ENCODE measurements around the gene INPP5A. TPM values are rescaled to one million over a fixed set of nuclear protein-coding genes. Genes with fewer than 3 reads are reported as not detected.

INPP5A gene
- total RNA-seq, 1 donor: 36.8 TPM

DNA sequence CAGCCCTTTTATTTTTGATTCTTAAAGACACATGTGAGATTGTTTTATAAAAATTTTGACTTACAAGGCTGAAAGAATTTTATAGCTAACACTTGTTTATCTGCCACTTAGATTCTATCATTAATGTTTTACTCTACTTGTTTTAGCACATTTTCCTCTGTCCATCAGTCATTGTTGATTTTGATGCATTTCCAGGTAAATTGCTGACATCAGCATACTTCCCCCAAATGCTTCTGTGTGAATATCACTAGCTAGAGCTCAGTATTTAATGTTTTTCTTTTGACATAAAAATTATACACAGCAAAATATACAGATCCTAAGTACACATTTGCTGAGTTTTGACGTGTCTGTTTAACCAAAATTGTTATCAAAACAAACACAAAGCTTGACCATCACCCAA lies 43.0 kb downstream of the INPP5A start:
- H3K4me3 ChIP-seq (ENCODE audit: low read depth, low read length): no peak overlapping the region
- no peak for DNase-seq (ENCODE audit: low read depth)
- TF ChIP-seq, protein P1, sequence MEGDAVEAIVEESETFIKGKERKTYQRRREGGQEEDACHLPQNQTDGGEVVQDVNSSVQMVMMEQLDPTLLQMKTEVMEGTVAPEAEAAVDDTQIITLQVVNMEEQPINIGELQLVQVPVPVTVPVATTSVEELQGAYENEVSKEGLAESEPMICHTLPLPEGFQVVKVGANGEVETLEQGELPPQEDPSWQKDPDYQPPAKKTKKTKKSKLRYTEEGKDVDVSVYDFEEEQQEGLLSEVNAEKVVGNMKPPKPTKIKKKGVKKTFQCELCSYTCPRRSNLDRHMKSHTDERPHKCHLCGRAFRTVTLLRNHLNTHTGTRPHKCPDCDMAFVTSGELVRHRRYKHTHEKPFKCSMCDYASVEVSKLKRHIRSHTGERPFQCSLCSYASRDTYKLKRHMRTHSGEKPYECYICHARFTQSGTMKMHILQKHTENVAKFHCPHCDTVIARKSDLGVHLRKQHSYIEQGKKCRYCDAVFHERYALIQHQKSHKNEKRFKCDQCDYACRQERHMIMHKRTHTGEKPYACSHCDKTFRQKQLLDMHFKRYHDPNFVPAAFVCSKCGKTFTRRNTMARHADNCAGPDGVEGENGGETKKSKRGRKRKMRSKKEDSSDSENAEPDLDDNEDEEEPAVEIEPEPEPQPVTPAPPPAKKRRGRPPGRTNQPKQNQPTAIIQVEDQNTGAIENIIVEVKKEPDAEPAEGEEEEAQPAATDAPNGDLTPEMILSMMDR (IDR thresholded peaks at IDR 0.05; ENCODE audit: insufficient read depth, low read length): no peak

DNA sequence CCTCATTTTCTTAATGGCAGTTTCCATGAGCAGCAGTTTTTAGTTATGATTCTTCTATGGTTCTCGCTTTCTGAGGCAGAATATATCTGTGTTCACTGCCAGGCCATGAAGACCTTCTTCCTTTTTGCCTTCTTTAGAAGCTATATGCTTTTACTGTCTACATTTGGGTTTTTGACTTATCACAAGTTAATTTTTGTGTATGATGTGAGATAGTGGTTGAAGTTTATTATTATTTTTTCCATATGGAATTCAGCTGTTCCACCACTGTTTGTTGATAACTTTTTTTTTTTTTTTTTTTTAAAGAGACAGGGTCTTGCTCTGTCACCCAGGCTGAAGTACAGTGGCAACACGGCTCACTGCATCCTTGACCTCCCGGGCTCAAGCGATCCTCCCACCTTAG lies 44.5 kb downstream of the INPP5A start:
- no peak for DNase-seq (ENCODE audit: low read depth)
- TF ChIP-seq, protein P1 (IDR thresholded peaks at IDR 0.05; ENCODE audit: insufficient read depth, low read length): no peak
- no peak overlapping the region for H3K4me3 ChIP-seq (ENCODE audit: low read depth, low read length)

DNA sequence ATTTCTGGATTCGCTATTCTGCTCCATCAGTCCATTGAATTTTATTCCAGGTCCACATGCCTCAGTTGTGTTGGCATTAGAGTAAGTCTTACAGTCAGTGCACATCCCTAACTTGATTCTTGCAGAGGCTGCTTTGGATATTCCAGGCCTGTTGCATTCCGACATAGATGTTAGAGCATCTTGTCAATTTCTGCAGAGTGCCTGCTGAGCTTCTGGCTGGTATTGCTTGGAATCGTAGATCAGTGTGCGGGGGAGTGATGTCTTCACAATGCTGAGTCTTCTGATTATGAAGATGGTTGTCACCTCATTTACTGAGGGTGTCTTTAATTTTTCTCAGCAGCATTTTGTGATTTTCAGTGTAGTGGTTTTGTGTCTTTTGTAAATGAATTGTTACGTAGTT lies 45.2 kb downstream of the INPP5A start:
- no peak overlapping the region for H3K4me3 ChIP-seq (ENCODE audit: low read depth, low read length)
- no peak for DNase-seq (ENCODE audit: low read depth)
- TF ChIP-seq, protein P1 (IDR thresholded peaks at IDR 0.05; ENCODE audit: insufficient read depth, low read length): no peak

DNA sequence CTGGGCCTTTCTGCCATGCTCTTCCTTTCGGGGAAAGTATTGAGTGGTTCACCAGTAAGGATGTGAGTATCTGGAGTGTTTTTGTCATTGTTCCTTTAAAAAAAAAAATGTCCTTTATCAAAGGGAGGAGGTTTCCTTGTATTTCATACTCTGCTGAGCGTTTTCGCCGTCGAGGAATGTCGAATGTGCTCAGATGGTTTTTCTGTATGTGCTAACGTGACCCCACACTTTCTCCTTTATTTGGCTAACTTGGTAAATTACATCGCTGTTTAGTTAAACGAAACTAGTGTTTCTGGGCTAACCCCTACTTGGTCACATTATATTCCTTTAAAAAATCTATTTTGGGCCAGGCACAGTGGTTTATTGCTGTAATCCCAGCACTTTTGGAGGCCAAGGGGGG lies 45.9 kb downstream of the INPP5A start:
- TF ChIP-seq, protein P1 (IDR thresholded peaks at IDR 0.05; ENCODE audit: insufficient read depth, low read length): no peak
- DNase-seq (ENCODE audit: low read depth): no peak
- H3K4me3 ChIP-seq (ENCODE audit: low read depth, low read length): no peak overlapping the region

DNA sequence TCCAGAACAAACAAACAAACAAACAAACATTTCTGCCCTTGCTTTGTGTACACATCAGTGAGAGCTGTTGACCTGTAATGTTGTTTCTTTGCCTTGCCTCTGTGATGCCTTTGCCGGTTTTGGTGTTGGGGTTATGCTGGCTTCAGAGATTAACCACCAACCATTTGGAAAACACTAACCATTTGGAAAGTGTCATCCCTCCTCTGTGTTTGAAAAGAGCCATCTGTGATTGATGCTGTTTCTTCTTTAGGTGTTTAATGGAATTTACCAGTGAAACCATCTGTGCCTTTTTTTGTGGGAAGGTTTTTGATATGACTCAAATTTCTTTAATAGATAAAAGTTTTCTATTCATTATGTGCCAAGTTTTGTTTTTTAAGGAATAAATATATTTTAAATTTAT lies 46.5 kb downstream of the INPP5A start:
- H3K4me3 ChIP-seq (ENCODE audit: low read depth, low read length): no peak overlapping the region
- TF ChIP-seq, protein P1 (IDR thresholded peaks at IDR 0.05; ENCODE audit: insufficient read depth, low read length): no peak
- no peak for DNase-seq (ENCODE audit: low read depth)

DNA sequence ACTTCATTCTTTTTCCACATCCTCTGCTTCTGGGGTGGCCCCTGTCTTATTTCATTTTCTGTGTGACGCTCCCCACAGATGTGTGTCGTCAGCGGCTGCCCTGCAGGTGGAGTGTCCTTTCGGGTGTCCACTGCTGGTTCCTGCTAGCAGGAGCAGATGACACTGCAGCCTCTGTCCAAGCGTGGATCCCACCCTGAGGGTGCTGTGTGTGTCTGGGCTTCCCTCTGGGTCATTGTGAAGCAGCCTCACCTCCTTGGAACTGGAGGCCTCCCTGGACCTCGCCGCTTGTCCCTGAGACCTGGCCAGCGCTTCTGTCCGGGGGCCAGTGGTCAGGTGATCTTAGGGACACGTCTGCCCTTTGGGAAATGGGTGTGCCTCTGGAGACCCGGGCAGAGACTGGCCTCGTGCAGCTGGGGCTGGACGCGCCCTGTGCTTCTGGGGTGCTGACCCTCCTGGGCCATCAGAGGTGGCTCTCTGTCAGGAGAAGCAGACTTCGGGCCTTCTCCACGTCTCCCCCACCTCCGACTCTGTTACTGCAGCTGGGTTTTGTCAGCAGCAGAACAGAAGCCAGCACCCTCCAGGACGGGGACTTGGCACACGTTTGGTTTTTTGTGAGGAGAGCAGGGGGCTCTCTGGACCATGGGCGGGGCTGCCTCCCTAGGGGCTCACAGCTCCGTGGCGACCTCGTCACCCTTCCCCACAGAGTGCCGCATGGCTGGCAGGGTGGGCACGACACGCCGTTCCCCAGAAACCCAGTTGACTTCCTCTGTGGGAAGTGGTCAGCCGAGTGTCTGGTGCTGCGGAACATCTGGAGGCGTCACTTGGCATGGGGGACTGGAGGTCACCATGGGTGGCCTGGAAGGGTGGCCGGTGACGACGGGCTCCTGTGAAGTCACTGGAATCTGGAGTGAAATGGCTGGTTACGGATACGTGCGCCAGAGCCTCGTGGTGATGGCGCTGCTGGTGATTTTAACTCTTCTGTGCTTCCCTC lies 48.4 kb downstream of the INPP5A start:
- DNase-seq (ENCODE audit: low read depth): no peak
- TF ChIP-seq, protein P1 (IDR thresholded peaks at IDR 0.05; ENCODE audit: insufficient read depth, low read length): no peak
- no peak overlapping the region for H3K4me3 ChIP-seq (ENCODE audit: low read depth, low read length)

Measured in fibroblast of the aortic adventitia (primary cell).